ENCODE data around the gene STX1A. TPM values are rescaled to one million over a fixed set of nuclear protein-coding genes. Genes with fewer than 3 reads are reported as not detected.
A peak's percentile ranks its signal among the peaks of the same experiment; 100 is the strongest.

Gene STX1A
- total and polyA plus RNA-seq, 2 of the 4 experiments (the other 2 are of a cell fraction), result 9.3 to 22.0 TPM

DNA sequence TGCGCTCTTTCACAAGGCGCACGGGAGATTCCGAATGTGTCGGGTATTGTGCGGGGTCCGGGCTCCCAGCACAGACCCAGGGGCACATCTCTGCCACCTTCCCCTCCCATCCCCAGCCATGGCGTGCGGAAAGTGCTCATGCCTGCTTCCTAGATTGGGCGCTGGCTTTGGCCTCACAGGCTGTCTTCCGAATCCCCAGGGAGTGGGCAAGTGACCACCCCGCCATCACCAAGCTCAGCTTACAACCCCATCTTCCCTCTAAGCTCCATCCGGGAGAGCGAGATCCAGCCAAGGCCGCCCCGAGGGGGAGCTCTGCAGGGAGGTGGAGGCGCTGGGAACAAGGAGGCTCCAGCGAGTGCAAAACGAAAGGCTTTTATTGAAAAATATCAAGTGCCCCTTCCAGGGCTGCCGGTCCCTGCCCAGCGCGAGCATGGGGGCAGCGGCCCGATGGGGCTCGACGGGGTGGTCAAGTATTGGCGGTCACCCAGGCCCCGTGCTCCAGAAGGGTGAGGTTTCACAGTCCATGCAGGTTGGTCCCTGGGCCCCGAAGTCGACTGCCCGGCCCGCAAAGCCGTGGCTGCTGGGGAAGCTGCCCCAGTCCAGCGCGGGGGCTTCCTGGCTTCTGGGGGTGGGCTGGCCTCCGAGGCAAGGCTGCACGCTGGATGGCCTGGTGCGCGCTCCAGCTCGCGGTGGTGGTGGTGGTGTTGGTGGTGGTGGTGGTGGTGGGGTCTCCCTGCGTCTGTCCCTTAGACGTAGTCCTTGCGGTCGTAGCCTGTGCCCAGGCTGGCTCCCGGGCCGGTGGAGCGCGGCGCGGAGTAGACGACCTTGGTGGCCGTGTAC is 49.4 kb upstream of the STX1A start:
- Histone ChIP-seq H3K4ac (ENCODE audit: low read depth, low read length) (no peak overlapping the region), H3K79me1 (ENCODE audit: low read depth in 1 of 2, low read length in 2 of 2) (no peaks in the 10 kb centered on the region), H2AK5ac (ENCODE audit: low read depth, low read length) (no peak overlapping the region), H3K23ac (ENCODE audit: low read depth, low read length) (no peak overlapping the region), H2AK9ac (replicated peaks; ENCODE audit: low read depth, low read length, poor library complexity) (no peak overlapping the region), H3K4me2 (ENCODE audit: low read depth, low read length) (no peak overlapping the region), H4K20me1 (ENCODE audit: insufficient read depth, low read length) (no peaks in the 10 kb centered on the region), H2BK120ac (ENCODE audit: low read depth, low read length) (no peak overlapping the region), H3K9me3 (ENCODE audit: control insufficient read depth, insufficient read depth, low read length) (no peaks in the 10 kb centered on the region; the same call in 1 of the 2 replicates), H3K4me3 (ENCODE audit: insufficient read depth, low read depth, low read length) (no peak overlapping the region), H4K5ac (ENCODE audit: low read depth, low read length) (no peak overlapping the region), H3K9me1 (ENCODE audit: insufficient read depth, low read length) (no peaks in the 10 kb centered on the region), H2BK15ac (ENCODE audit: low read depth, low read length) (no peak overlapping the region), H3K27me3 (ENCODE audit: control insufficient read depth, insufficient read depth, low read length) (peaks cover 37% of the 10 kb centered on the region), H2BK5ac (ENCODE audit: low read depth, low read length, poor library complexity, severe bottlenecking) (no peak overlapping the region), H3K9ac (ENCODE audit: low read depth, low read length) (no peak overlapping the region), H2BK20ac (ENCODE audit: low read depth, low read length) (no peak overlapping the region), H2AFZ (replicated peaks; ENCODE audit: low read length, poor library complexity) (no peak overlapping the region), H3K56ac (ENCODE audit: extremely low read depth, insufficient read depth, low read length) (no peak overlapping the region), H3K36me3 (ENCODE audit: control insufficient read depth, insufficient read depth, low read length) (no peaks in the 10 kb centered on the region), H3K14ac (replicated peaks; ENCODE audit: low read depth, low read length) (no peak overlapping the region), H3K18ac (ENCODE audit: low read depth, low read length) (no peak overlapping the region), H3K4me1 (ENCODE audit: control insufficient read depth, insufficient read depth, low read length) (peaks cover 4% of the 10 kb centered on the region; the same call in 1 of the 2 replicates), H3K27ac (ENCODE audit: insufficient read depth, low read length) (no peak overlapping the region), H4K91ac (ENCODE audit: insufficient read depth, low read depth, low read length) (no peak overlapping the region), H4K8ac (ENCODE audit: low read depth in 2 of 2, low read length in 2 of 2) (no peak overlapping the region)
- ChIA-PET POLR2A (ENCODE audit: unreplicated experiment) (no interaction called here), CTCF (no interaction called here)
- ATAC-seq (ENCODE audit: low read depth), result 0 out of 2 replicates have a peak, but pooled peaks have one; percentile 15
- BruUV-seq (replicated peaks), result no TSS peak
- DNase-seq, result no peak
- dilution Hi-C loops (cut with HindIII; ENCODE audit: low sequenced_read_pairs, unreplicated experiment), result no loop called here
- in situ Hi-C loops (cut with MboI; ENCODE audit: low sequenced_read_pairs), result no loop called here
- intact Hi-C loops (cut with micrococcal nuclease), result no loop called here
- 44% methylated on average over 17 of the region's 53 CpGs; no CpG with 5 or more reads in 1 of the 2 experiments for WGBS, 2 experiments (ENCODE audit: extremely low coverage in 2 of 2, insufficient read length in 1 of 2)
- no peak for TF ChIP-seq RCOR1 (IDR thresholded peaks at IDR 0.05; ENCODE audit: insufficient replicate concordance, low read length)
- no peak for TF ChIP-seq FOS (IDR thresholded peaks at IDR 0.05; ENCODE audit: low read depth, low read length)
- TF ChIP-seq, protein P1, sequence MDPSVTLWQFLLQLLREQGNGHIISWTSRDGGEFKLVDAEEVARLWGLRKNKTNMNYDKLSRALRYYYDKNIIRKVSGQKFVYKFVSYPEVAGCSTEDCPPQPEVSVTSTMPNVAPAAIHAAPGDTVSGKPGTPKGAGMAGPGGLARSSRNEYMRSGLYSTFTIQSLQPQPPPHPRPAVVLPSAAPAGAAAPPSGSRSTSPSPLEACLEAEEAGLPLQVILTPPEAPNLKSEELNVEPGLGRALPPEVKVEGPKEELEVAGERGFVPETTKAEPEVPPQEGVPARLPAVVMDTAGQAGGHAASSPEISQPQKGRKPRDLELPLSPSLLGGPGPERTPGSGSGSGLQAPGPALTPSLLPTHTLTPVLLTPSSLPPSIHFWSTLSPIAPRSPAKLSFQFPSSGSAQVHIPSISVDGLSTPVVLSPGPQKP (IDR thresholded peaks at IDR 0.05; ENCODE audit: borderline replicate concordance, low read depth, low read length), result no peak
- no peak for TF ChIP-seq RAD21 (IDR thresholded peaks at IDR 0.05; ENCODE audit: low read length)
- TF ChIP-seq, protein P2, sequence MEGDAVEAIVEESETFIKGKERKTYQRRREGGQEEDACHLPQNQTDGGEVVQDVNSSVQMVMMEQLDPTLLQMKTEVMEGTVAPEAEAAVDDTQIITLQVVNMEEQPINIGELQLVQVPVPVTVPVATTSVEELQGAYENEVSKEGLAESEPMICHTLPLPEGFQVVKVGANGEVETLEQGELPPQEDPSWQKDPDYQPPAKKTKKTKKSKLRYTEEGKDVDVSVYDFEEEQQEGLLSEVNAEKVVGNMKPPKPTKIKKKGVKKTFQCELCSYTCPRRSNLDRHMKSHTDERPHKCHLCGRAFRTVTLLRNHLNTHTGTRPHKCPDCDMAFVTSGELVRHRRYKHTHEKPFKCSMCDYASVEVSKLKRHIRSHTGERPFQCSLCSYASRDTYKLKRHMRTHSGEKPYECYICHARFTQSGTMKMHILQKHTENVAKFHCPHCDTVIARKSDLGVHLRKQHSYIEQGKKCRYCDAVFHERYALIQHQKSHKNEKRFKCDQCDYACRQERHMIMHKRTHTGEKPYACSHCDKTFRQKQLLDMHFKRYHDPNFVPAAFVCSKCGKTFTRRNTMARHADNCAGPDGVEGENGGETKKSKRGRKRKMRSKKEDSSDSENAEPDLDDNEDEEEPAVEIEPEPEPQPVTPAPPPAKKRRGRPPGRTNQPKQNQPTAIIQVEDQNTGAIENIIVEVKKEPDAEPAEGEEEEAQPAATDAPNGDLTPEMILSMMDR (conservative IDR thresholded peaks at IDR 0.05; ENCODE audit: low read depth, low read length), result no peak
- no peak for TF ChIP-seq BHLHE40 (IDR thresholded peaks at IDR 0.05; ENCODE audit: low read depth, low read length)
